ENCODE results near the gene SCYL1.
"Not testable (repeated sequence)": the region's sequence is repeated elsewhere in the genome, so short reads cannot be mapped to it uniquely, and the experiment has no call there.

Gene SCYL1

DNA sequence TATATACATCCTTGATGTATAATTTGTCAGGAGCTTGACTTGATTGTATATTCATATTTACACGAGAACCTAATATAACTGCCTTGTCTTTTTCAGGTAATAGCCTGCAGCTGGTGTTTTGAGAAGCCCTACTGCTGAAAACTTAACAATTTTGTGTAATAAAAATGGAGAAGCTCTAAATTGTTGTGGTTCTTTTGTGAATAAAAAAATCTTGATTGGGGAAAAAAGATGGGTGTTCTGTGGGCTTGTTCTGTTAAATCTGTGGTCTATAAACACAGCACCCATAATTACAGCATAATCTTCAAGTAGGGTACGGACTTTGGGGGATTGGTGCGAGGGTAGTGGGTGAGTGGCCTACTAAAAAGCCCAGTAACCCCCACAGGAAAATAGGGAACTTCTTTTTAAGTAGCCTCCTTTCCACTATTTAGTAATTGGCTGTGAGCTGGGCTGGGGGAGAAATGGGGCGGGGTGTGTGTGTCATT is 18.6 kb upstream of the SCYL1 start:
- no peak for DNase-seq

DNA sequence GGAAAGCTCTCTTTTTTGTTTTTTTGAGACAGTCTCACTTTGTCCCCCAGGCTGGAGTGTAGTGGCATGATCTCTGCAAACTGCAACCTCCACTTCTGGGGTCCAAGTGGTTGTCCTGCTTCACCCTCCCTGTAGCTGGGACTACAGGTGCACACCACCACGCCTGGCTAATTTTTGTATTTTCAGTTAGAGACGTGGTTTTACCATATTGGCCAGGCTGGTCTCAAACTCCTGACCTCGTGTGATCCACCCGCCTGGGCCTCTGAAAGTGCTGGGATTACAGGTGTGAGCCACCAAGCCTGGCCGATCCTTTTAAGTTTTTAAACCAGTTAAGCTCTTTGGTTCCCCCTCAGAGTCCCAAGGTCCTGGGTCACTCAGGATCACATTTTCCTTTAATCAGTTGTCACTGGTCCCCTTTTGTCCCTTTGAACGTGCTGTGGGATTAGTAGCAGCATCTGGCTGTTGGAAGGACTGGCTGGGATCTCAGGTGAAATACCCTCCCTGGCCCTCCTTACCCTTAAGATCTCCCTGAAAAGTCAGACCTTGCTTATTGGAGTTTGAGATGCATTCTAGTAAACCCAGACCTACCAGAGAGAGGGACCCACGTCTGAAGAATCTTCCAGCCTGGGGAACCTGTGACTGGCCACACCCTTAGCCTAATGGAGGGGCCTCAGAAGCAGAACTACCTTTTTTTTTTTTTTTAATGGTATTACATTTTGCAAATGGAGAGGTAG is 17.9 kb upstream of the SCYL1 start:
- DNase-seq, result peak in 1 of 2 experiments; percentile 52

- DNase-seq, result not testable (repeated sequence)
Observed at GRCh38 chr11:65512311-65512710, 12.6 kb upstream of the SCYL1 start.

DNA sequence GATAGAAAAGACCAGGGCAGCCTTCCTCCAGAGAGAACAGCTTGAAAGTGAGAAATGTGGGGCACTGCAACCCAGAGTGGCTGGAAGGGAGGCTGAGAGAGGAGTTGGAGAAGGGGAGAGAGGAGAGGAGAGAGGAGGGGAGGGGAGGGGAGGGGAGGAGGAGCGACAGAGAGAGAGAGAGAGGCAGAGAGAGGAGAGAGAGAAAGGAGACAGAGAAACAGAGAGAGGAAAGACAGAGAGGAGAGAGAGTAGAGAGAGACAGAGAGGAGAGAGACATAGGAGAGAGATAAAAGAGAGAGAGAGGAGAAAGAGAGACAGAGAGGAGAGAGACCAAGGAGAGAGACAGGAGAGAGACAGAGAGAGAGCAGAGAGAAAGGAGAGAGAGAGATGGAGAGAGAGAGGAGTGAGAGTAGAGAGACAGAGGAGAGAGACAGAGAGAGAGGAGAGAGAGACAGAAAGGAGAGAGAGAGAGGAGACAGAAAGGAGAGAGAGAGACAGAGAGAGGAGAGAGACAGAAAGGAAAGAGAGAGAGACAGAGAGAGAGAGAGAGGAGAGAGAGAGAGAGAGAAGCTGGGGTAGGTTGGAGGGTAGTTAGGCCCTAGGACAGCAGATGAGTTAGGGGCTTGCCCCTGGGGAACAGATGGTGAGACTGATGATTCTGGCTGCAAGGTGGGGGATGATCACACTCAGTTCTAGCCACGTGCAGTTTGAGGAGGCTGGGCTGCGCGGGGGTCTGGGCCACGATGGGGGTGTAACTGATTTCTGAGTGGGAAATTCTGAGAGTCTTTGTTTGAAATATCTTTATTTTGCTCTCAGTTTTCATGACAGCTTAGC is 8.5 kb upstream of the SCYL1 start:
- DNase-seq, result no peak

DNA sequence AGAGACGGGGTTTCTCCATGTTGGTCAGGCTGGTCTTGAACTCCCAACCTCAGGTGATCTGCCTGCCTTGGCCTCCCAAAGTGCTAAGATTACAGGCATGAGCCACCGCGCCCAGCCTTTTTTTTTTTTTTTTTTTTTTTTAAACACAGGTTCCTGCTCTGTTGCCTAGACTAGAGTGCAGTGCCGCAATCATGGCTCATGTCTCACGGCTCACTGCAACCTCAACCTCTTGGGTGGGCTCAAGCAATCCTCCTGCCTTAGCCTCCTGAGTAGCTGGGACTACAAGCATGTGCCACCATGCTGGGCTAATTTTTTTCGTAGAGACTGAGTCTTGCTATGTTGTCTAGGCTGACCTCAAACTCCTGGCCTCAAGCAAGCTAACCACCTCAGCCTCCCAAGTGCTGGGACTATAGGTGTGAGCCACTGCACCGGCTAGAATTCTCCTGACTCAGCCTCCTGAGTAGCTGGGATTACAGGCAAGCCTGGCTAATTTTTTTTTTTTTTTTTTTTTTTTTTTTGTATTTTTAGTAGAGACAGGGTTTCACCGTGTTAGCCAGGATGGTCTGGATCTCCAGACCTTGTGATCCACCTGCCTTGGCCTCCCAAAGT is 5.8 kb upstream of the SCYL1 start:
- not testable (repeated sequence) for DNase-seq

DNA sequence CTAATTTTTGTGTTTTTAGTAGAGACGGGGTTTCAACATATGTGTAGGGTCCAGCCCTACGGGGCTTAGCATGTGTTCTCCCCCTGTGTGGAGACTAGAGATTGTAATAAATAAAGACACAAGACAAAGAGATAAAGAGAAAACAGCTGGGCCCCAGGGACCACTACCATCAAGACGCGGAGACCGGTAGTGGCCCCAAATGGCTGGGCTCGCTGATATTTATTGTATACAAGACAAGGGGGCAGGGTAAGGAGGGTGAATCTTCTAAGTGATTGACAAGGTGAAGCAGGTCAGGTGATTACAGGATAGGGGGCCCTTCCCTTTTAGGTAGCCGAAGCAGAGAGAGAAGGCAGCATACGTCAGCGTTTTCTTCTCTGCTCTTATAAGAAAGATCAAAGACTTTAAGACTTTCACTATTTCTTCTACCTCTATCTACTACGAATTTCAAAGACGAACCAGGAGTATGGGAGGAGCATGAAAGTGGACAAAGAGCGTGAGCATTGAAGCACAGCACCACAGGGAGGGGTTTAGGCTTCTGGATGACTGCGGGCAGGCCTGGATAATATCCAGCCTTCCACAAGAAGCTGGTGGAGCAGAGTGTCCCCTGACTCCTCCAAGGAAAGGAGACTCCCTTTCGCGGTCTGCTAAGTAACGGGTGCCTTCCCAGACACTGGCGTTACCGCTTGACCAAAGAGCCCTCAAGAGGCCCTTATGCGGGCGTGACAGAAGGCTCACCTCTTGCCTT is 2.9 kb upstream of the SCYL1 start:
- not testable (repeated sequence) for DNase-seq

GRCh38 chr11:65522718-65523630 is 1.9 kb upstream of the SCYL1 start:
- DNase-seq, result not testable (repeated sequence)

- DNase-seq, result not testable (repeated sequence)
Observed at GRCh38 chr11:65523631-65523968, 1.3 kb upstream of the SCYL1 start.

DNA sequence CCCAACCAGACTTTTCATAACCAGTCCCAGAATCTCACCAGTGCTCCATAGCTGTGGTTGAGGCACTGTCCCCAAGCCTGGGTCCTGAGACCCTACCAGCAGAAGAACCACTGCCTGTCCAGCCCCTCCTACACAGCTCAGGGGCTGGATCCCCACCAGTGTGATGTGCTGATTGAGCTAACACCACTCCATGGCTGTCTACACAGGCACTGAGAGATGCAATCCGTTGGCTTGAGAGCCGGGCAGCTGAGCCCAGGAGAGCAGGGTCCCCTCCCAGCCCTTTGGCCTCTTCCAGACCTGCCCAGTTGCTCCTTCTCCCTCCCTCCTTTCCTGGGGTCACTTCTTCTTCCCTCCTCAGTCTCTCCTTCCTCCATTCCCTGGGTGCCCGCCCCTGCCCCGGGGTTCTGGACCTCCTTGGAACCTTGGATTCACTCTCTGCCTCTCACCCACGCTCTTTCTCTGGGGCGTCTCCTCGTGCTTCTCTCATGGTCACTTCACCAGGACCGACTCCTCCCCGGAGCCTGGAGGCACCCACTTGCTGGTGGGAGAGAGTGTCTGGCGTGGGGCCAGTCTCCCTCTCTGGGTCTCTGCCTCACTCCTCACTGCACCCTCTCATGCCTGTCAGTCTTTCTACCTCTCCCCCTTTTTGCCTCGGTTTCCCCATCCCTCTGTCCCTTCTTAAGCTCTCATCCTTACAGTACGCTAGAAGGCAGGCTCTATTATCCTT is 706 bp upstream of the SCYL1 start:
- no peak for DNase-seq

DNA sequence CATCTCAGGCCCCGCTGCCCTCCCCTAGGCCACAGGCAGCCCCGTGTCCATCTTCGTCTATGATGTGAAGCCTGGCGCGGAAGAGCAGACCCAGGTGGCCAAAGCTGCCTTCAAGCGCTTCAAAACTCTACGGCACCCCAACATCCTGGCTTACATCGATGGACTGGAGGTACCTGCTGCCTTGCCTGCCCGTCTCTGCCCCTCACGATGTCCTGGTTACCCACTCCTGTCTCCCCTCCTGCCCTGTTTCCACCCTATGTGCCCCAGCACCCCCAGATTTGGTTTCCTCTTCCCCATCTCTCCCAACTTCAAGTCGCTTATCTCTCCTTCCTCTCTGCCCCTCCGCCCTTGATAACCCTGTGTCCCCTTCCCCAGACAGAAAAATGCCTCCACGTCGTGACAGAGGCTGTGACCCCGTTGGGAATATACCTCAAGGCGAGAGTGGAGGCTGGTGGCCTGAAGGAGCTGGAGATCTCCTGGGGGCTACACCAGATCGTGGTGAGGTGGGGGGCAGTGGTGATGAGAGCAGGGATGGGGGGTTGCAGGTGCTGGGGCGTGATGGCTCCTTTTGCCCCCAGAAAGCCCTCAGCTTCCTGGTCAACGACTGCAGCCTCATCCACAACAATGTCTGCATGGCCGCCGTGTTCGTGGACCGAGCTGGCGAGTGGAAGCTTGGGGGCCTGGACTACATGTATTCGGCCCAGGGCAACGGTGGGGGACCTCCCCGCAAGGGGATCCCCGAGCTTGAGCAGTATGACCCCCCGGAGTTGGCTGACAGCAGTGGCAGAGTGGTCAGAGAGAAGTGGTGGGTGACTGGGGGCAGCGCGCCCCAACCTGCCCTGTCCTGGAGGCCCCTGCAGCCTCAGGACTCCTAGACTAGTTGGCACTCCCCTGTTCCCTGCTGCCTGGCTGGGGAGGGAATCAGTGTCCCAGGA is 930 bp downstream of the SCYL1 start:
- no peak for DNase-seq

DNA sequence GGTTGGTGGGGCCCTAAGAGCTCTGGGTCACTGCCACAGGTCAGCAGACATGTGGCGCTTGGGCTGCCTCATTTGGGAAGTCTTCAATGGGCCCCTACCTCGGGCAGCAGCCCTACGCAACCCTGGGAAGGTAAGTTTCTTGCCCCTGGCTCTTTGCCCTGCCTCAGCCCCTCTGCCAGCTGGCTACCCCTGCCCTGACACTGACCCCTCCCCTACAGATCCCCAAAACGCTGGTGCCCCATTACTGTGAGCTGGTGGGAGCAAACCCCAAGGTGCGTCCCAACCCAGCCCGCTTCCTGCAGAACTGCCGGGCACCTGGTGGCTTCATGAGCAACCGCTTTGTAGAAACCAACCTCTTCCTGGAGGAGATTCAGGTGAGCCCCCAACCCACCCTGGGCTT is 1.9 kb downstream of the SCYL1 start:
- DNase-seq, result no peak

DNA sequence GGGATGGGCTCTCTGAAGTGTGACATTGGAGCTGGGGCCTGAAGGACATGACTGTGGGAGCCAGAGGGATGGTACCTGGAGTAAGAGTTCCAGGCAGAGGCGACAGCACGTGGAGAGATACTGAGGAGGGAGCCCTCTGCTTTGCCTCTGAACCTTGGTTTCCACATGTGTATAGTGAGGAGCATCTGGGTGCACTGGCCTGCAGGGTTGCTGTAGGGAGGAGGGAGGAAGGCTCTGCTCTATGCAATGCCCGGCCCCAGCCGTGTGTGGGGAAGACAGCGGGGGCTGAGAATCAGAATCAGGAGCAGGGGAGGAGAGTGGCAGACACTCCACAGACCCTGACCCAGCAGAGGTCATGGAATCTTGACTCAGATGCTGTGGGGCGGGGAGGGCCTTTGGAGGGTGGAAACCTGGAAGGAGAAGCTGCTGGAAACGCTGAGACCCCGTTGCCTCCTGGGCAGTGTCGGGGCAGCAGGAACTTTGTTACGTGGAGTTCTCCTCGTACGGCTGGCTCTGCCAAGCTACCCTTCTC is 4.0 kb downstream of the SCYL1 start:
- no peak for DNase-seq

DNA sequence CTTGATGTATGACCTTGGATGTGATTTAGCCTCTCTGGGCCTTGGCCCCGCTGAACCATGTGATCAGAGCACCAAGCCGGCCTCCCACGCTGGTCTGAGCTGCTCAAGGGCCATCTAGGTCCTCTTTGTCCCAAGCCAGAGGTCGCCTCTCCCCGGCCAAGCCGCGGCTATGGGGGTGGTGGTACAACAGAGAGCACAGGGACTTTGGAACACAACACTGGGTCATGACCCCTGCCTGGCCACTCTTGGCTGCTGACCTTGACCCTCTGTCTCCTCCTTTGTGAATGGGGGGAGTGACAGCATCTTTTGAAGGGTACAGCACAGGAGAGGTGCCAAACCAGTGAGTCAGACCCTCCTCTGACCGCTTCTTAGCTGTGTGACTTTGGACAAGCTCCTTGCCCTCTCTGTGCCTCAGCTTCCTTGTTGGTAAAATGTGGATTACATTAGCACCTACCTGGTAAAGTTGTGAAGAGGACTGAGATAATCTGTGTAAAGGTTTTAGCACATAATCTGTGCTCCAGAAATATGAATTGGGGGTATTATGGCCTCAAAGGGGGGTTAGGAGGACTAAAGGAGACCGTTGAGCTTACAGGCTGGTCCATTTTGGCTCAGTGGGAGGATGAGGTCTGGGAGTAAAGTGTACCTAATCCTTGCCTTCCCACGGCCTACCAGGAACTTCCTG is 4.7 kb downstream of the SCYL1 start:
- no peak for DNase-seq

DNA sequence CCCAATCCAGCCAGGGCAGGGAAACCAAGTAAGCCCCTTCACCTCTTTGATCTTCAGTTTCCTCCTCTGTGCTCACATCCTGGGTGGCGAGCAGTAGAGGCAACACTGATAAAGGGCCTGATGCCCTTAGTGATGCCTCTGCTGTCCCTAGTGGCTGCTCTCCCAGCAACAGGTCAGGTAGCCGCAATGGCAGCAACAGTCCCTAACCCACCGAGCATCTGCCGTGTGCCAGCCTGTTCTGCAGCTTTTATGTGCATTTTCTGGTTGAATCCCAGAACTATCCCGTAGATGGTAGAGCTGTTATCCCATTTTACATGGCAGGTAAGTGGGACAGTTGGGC is 5.2 kb downstream of the SCYL1 start:
- no peak for DNase-seq

DNA sequence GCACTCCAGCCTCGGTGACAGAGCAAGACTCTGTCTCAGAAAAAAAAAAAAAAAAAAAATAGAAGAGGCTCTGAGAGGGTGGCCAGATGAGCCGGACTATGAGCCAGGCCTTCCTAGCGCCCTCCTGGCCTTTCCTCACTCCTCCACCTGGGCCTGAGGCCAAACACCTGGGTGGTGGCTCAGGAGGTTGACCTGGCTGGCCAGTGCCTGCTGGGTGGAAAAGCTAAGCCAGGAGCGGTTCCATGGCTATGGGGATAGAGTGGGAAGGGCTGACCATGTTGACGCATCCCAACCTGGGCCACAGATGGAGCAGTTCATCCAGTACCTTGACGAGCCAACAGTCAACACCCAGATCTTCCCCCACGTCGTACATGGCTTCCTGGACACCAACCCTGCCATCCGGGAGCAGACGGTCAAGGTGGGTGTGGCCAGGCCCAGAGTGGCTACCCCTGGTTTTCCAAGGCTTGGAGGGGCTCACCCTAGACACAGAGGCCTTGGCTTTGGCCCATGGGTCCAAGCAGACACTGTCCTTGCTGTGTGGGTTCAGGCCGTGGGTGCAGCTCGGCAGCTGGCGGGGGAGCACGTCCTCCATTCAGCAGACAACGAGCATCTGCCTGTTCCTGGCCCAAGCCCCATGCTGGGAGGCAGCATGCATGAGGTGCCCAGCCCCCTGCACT is 7.6 kb downstream of the SCYL1 start:
- DNase-seq, result no peak

GRCh38 chr11:65535102-65535501 is 10.2 kb downstream of the SCYL1 start:
- no peak for DNase-seq

- DNase-seq, result no peak
Observed at GRCh38 chr11:65536412-65537295, 11.8 kb downstream of the SCYL1 start.

GRCh38 chr11:65537296-65537597 is 12.4 kb downstream of the SCYL1 start:
- DNase-seq, result no peak
